Epidermal melanocyte (primary cell): ENCODE data around the gene CRACDL.

Source experiments
- DNase-seq: peaks from one replicate; pipeline ENCODE4 v3.0.0; 2011; ENCODE audit warnings: low spot score; ENCODE audit not compliant: insufficient read length

Gene CRACDL

DNA sequence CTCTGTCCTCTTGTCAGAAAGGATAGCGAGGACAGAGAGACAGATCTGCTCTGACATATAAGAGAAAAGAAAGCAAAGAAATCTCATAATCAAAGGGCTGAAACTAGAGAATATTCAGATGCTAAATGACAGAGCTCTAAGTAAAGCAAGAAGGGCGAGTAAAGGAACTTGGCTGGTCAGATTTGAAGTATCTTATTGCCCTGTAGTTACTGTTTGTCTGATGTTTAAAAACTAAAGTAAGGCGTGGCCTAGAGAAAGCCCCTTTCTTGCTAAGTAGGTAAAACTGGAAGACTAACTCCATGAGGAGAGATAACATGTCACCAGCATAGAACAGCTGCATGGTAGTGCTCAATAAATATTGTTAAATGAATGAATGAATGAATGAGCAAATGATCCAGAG lies 70.0 kb downstream of the CRACDL start:
- DNase-seq: no peak

DNA sequence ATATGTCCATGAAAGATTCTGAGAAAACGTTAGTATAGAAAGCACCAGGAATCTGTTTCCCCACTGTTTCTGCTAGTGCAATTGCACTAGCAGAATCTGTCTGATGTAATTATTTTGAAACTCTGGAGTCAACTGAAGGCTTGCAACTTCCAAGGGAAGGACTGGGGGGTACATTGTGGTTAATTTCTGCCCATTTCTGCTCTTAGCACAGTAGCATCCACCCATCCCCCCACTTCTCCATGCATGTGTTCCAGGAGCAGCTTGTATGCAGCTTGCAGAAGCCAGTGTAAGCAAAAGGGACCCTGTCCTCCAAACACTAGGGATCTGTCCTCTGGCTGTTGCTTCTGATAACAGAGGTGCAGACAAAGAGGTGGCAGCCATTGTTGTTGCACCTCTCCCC lies 74.4 kb downstream of the CRACDL start:
- no peak for DNase-seq

GRCh38 chr2:98859323-98859722 lies 76.7 kb downstream of the CRACDL start:
- DNase-seq: no peak

DNA sequence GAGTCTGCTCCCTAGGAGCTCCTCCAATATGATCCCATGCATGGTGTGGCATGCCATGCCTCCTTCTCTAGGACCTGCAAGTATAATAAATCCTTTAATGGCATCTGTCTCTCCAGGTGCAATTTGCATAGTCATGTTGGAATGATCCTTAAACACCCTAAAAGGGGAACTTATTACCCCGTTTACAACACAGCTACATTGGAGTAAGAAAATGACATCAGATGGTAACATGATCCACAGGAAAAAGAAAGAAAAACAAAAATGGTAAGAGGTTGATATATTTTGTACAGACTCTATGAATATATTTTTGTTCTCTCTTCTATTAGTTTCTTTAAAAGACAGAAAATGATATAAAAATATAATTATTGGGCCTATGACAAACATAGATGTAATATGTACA lies 79.0 kb downstream of the CRACDL start:
- DNase-seq: no peak

DNA sequence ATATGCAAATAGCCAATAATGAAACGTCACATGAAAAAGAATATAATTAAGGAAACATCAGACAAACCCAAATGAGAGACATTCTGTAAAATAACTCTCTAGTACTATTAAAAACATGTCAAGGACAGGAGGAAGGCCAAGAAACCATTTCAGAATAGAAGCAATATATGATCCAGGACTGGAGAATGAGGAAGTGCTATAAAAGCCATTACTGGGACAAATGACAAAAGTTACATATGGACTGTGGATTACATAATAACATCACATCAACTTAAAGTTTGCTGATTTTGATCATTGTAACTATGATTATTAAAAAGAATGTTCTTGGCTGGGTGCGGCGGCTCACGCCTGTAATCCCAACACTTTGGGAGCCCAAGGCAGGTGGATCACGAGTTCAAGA lies 81.3 kb downstream of the CRACDL start:
- DNase-seq: no peak

DNA sequence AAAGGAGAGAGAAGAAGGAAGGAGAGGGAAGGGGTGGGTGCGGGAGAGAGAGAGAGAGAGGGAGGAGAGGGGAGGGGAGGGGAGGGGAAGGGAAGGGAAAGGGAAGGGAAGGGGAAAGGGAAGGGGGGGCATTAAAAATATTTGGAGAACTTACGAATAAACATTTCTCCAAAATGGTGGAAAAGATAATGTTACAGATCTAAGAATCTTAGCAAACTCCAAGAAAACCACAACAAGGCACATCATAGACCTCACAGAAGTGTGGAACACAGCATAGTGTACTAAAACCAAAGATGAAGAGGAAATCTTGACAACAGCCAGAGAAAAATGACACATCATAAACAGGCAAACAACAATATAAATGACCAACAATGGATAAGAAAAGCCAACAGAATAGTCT lies 83.1 kb downstream of the CRACDL start:
- DNase-seq: no peak

DNA sequence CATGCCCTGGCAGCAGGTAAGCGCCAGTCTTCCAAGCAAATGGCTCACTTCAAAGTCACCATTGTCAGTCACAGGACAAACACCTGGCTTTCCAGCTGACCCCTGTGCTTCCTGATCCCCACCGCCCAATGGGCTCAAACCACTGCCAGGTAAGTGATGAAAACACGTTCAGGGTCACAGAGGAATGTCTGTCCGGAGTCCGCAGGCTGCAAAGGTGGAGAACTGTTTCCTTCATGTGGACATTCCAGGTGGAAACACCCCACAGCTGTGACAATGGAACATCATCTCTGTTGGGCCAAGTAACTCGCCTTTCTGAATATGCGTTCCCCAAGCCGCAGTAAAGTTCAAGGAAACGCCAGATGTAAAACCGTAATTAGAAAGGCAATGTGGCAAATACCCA lies 86.0 kb downstream of the CRACDL start:
- no peak for DNase-seq

GRCh38 chr2:98849113-98849512 lies 86.9 kb downstream of the CRACDL start:
- no peak for DNase-seq

GRCh38 chr2:98847853-98848252 lies 88.2 kb downstream of the CRACDL start:
- DNase-seq: no peak

GRCh38 chr2:98846041-98846440 lies 90.0 kb downstream of the CRACDL start:
- DNase-seq: no peak

DNA sequence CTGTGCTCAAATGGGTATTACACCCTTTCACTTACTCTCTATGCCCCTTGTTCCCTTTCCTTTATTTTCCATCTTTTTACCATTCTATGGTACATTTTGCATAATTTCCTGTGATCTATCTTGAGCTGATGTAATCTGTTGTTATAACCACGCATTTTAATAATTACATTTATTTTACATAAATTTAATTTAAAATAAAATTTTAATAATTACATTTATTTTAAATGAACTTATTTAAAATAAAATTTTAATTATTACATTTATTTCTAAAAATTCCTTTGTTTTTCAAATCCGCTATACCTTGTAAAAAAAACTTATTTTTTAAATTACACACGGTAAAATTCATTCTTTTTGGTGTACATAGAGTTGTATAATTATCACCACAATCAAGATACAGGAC lies 93.9 kb downstream of the CRACDL start:
- no peak for DNase-seq

- no peak for DNase-seq
These were observed 96.7 kb downstream of the CRACDL start for GRCh38 chr2:98839292-98839691.

GRCh38 chr2:98835831-98836385 lies 100.1 kb downstream of the CRACDL start:
- DNase-seq: no peak

GRCh38 chr2:98833917-98834263 lies 102.1 kb downstream of the CRACDL start:
- no peak for DNase-seq

- no peak for DNase-seq
These were observed 102.7 kb downstream of the CRACDL start for GRCh38 chr2:98833172-98833916.

- DNase-seq: no peak
These were observed 103.9 kb downstream of the CRACDL start for GRCh38 chr2:98832172-98832571.

- no peak for DNase-seq
These were observed 105.4 kb downstream of the CRACDL start for GRCh38 chr2:98830571-98831145.

DNA sequence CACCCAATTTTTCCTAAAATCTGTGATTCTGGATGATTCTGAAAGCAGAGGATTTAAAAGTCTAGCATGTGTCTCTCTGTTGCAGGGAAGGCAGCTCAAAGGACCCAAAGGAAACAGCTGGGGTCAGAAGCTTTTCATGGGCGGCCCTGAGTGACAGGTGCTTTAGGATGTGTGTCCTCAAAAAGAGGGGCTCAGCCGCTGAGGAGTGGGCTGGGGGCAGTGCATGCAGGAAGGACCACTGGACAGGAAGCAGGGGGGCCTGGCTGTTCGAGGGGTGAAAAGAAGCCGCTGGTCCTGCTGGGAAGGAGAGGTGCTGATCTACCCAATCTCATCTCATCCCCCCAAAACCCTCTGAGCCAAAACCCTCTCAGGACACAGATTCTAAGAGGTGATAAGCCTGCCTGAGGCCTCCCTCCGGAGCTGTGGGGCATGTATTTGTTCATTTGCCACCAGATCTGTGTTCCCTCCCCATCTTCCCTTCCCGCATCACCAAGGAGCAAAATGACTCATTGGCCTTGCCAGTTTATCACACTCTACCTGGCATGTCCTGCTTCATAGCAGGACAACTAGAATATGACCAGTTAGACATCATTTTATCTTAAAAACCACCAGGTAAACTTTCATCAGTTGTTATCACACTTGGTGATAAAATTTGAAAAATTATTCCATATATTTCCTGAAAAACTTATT lies 106.3 kb downstream of the CRACDL start:
- DNase-seq: no peak

DNA sequence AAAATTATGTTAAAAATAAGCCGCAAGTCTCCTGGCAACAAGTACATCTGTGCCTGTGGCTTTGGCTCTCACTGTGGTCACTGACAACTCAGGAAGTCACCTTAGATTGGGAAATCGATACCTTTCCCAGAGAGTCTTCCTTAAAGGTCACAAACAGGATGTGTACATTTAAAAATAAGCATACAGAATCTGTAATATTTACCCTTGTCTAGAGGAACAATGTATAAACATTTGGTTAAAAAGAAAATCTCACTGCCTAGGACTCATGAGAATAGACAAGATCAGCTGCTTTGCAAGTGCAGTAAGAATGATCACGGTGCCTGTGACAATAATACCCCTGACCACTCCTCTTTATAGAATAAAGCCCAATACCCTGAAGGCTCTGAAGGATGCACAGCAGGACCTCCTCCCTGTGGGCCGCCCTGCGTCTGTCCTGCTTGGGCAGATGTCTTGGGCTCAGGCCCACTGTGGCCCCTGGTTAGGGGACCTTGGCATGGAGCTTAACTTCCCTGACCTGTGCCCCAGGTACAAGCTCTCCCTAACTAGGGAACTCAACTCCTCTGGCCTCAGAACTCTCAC lies 107.1 kb downstream of the CRACDL start:
- no peak for DNase-seq

GRCh38 chr2:98828369-98828744 lies 107.7 kb downstream of the CRACDL start:
- no peak for DNase-seq

- DNase-seq: no peak
These were observed 108.2 kb downstream of the CRACDL start for GRCh38 chr2:98827625-98828368.

DNA sequence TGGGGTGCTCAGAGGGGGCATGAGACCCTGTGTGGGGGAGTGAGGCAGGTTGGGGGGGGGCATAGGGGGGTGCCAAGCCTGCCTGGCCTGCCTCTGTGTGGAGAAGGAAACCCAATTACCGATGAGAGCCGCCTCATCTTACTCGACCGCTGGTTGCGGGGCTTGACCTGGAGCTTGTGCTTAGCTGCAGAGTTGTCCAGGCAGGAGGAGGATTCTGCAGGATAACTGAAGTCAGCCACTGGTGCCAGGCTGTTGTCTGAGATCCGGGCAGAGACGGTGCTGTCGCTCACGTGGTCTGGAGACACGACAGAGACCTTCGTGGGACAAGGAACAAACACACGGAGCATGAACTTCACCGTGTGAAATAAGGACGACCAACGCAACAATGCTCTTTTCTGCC lies 109.2 kb downstream of the CRACDL start:
- DNase-seq: no peak
